Stimulated activated effector memory CD8-positive, alpha-beta T cell treated with anti-CD3 and anti-CD28 coated beads, Interleukin-12 subunit alpha, Interleukin-12 subunit beta, amount 100 ng/mL, for 72 hours (primary cell): ENCODE measurements around the gene NSUN4.
"Not testable (repeated sequence)": the region's sequence is repeated elsewhere in the genome, so short reads cannot be mapped to it uniquely, and the experiment has no call there.

ENCODE experiments used
- ATAC-seq: fragments of 150-1000 bp; cut with Tn5 transposase; 2 replicates; pipeline ENCODE4 v1.10.0; 2021
- DNase-seq, 2 donors: peaks; one replicate each; pipeline ENCODE4 v3.0.0; 2021 to 2022; ENCODE audit warnings: low spot score in 2 of 2
- H3K27ac Mint-ChIP-seq: one replicate; pipeline ENCODE4 v1.8.0; 2022; ENCODE audit warnings: mild to moderate bottlenecking, mixed read lengths
- H3K36me3 Mint-ChIP-seq: one replicate; pipeline ENCODE4 v1.8.0; 2022; ENCODE audit warnings: mild to moderate bottlenecking, mixed read lengths
- H3K4me1 Mint-ChIP-seq: one replicate; pipeline ENCODE4 v1.8.0; 2022; ENCODE audit warnings: mixed read lengths
- H3K4me3 Mint-ChIP-seq: one replicate; pipeline ENCODE4 v1.8.0; 2022; ENCODE audit warnings: mild to moderate bottlenecking, mixed read lengths
- H3K9me3 Mint-ChIP-seq: one replicate; pipeline ENCODE4 v1.8.0; 2022; ENCODE audit warnings: mixed read lengths

The NSUN4 gene

DNA sequence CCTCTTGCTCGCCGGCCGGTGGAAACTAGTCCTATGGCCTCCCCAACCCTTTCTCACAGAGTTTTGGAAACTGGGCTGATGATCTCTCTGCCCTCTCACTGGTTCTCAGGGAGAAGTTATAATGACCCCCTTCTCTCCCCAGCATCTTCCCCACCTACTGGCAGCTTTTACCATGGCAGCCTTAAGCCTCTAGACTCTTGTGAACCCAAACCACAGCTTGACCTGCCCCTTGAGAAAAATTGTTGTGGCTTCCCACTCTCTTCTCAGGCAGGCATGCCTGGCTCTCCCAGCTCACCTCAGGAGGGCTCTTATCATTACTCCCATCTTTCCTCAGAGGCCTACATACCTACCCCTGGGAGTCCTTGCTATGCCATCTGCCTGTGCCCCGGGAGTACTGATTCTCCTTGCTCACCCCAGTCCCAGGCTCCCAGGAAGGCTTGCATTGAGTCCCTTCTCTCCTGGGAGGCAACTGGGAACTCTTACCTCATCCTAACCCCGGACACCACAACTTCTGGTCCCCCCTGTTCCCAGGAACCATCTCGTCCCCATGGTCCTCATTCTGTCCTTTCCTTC, 1.6 kb downstream of the NSUN4 start:
- Mint-ChIP-seq H3K27ac (peak overlapping the region; percentile 97), H3K36me3 (peaks cover 62% of the 10 kb centered on the region), H3K4me3 (peak overlapping the region; percentile 96), H3K9me3 (no peaks in the 10 kb centered on the region), H3K4me1 (peaks cover 62% of the 10 kb centered on the region)
- no peak for DNase-seq
- ATAC-seq, result no peak

DNA sequence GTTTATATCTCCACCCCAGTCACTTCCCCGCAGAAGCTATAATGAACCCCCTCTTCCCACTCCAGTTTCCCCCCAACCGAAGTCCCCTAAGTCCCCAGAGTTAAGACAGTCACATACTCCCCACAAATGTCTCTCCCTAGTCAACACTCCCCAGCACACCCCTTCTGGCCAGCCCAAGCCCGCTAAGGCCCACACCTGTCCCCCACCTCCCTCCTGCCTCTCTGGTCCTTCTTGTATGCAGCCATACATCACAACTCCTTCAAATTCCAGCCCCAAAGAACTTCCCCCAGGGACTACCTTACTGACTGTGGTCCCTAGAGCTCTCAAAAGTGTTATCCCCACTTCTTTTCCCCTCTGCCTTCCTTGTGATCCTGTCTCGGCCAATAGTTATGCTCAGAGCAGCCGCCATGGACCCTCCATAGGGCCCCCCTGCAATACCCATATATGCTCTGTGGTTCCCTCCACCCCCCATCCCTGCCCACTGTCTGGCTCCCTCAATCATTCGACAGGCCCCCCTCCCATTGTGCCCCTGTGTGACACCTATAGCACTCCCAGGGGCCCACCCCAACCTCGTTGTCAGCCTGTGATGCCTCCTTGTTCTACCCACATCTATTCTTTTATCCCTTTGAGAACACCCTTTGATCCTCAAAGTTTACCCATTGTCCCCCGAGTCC, 2.2 kb downstream of the NSUN4 start:
- Mint-ChIP-seq H3K27ac (peak overlapping the region; percentile 97), H3K9me3 (no peaks in the 10 kb centered on the region), H3K4me3 (peak overlapping the region; percentile 96), H3K36me3 (peaks cover 68% of the 10 kb centered on the region), H3K4me1 (peaks cover 63% of the 10 kb centered on the region)
- DNase-seq (no peak), ATAC-seq (no peak)

DNA sequence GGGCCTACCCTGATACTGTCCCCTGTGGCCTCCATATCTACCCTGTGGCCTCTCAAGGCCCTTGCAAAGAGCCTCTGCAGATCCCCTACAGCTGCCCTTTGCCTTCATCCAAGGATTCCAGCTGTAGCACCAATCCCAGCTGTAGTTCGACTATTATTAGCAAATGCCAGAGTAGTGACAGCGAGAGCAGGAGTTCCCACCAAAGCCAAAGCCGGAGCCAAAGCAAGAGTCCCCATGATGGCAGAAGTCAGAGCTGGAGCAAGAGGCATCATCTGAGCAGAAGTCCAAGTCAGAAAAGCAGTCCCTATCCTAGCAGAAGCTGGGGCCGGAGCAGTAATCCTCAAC, 2.7 kb downstream of the NSUN4 start:
- no peak overlapping the region for H3K4me3 Mint-ChIP-seq
- no peak for ATAC-seq
- peak overlapping the region; percentile 97 for H3K27ac Mint-ChIP-seq
- peaks cover 68% of the 10 kb centered on the region for H3K4me1 Mint-ChIP-seq
- DNase-seq, result no peak
- peaks cover 73% of the 10 kb centered on the region for H3K36me3 Mint-ChIP-seq
- no peaks in the 10 kb centered on the region for H3K9me3 Mint-ChIP-seq

DNA sequence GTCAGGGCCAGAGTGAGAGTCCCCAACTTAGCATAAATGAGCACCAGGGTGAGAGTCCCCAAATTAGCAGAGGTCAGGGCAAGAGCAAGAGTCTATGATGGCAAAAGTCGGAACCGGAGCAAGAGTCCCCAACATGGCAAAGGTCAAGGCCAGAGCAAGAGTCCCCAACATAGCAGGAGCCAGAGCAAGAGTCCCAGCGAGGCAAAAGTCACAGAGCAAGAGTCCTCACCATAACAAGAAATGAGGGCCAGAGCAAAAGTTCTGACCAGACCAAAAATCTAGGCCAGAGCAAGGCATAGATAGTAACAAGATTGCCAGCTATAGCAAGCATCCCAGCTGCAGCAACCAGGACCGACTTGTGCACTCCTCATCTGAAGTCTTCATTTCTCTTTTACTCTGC, 3.1 kb downstream of the NSUN4 start:
- Mint-ChIP-seq H3K9me3 (no peaks in the 10 kb centered on the region), H3K27ac (peak overlapping the region; percentile 97), H3K4me1 (peaks cover 68% of the 10 kb centered on the region), H3K4me3 (no peak overlapping the region), H3K36me3 (peaks cover 77% of the 10 kb centered on the region)
- DNase-seq (no peak), ATAC-seq (no peak)

DNA sequence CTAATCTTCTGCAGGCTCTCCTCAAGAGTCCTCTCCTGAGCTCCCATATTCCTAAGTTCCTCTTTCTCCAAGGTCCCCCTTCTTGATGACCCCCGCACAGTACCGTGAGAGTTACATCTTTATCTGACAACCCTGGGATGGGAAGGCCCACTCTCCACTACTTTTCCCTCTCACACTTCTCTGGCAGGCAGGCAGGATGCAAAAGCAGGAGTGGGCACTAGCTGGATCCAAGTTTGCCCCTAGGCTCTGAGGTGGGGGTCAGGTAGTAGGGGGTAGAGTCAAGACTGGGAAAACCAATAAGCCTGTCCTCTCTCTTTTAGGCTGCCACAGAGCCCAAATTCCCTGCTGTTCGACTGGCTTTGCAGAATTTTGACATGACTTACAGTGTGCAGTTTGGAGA, 3.9 kb downstream of the NSUN4 start:
- H3K36me3 Mint-ChIP-seq, result peaks cover 82% of the 10 kb centered on the region
- ATAC-seq, result no peak
- peaks cover 66% of the 10 kb centered on the region for H3K4me1 Mint-ChIP-seq
- DNase-seq, result no peak
- H3K4me3 Mint-ChIP-seq, result no peak overlapping the region
- no peaks in the 10 kb centered on the region for H3K9me3 Mint-ChIP-seq
- peak overlapping the region; percentile 23 for H3K27ac Mint-ChIP-seq

DNA sequence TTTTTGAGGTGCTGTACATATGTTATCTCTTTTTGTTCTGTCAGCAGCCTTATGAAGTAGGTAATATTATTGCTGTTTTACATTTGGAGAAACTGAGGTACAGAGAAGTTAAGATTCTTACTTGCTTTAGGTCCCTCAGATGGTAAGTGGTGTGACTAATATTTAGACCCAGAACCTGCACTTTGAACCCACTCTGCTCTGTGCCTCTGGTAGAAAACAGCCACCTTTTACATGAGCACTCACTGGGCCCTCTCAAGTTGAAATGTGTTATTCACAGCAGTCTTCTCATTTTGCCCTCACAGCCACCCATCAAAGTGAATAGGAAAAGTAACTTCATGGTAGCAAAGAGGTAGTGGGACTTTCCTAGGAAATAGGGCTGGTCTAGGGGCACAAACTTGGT, 4.7 kb downstream of the NSUN4 start:
- H3K9me3 Mint-ChIP-seq, result no peaks in the 10 kb centered on the region
- ATAC-seq, result no peak
- peaks cover 60% of the 10 kb centered on the region for H3K4me1 Mint-ChIP-seq
- no peak overlapping the region for H3K4me3 Mint-ChIP-seq
- peak overlapping the region; percentile 23 for H3K27ac Mint-ChIP-seq
- H3K36me3 Mint-ChIP-seq, result peaks cover 86% of the 10 kb centered on the region
- no peak for DNase-seq

DNA sequence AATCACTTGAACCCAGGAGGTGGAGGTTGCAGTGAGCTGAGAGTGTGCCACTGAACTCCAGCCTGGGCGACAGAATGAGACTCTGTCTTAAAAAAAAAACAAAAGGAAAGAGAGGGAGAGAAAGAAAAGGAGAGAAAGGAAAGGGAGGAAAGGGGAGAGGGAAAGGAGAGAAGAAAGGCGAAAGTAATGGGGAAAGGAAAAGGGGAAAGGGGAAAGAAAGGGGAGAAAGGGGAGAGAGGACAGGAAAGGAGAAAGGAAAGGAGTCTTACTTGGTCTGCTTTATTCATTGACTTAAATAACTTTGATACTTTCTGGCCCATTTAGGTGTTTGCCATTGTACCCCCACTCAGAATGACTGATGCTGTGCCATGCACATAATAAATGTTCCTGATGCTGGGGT, 11.8 kb downstream of the NSUN4 start:
- Mint-ChIP-seq H3K4me3 (no peak overlapping the region), H3K27ac (no peak overlapping the region), H3K36me3 (peaks cover 100% of the 10 kb centered on the region), H3K9me3 (no peaks in the 10 kb centered on the region), H3K4me1 (peaks cover 6% of the 10 kb centered on the region)
- no peak for ATAC-seq
- DNase-seq, result no peak

DNA sequence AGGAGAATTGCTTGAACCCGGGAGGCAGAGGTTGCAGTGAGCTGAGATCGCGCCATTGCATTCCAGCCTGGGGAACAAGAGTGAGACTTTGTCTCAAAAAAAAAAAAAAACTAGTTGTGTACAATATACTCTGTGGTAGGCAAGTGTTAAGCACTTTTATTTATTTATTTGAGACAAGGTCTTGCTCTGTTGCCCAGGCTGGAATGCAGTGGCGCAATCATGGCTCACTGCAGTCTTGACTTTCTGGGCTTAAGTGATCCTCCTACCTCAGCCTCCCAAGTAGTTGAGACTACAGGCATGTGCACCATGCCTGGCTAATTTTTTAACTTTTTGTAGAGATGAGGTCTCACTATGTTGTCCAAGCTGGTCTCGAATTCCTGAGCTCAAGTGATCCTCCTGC, 15.3 kb downstream of the NSUN4 start:
- ATAC-seq, H3K27ac Mint-ChIP-seq, H3K4me3 Mint-ChIP-seq, H3K9me3 Mint-ChIP-seq, H3K4me1 Mint-ChIP-seq, DNase-seq: not testable (repeated sequence)
- H3K36me3 Mint-ChIP-seq, result peaks cover 100% of the 10 kb centered on the region

DNA sequence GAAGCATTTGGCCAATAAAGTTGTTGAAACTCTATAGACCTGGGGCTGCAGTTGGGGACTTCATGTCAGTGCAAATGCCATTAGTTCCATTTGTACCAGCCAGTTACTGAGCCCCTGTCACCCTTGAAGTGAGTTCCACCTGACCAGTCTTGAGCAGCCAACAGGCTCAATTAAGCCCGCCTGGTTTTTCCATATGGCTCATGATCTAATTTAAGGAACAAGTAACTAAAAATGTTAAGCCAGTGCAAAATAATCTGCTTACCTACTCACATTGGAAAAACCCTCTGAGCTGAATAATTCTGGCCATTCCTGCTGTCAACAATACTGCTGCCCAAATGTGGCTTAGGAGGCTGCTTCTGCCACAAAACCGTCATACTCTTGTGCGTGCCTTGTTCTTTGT, 21.6 kb downstream of the NSUN4 start:
- Mint-ChIP-seq H3K27ac (no peak overlapping the region), H3K36me3 (peaks cover 99% of the 10 kb centered on the region), H3K4me3 (no peak overlapping the region), H3K9me3 (no peaks in the 10 kb centered on the region), H3K4me1 (no peaks in the 10 kb centered on the region)
- ATAC-seq, result no peak
- DNase-seq, result no peak

DNA sequence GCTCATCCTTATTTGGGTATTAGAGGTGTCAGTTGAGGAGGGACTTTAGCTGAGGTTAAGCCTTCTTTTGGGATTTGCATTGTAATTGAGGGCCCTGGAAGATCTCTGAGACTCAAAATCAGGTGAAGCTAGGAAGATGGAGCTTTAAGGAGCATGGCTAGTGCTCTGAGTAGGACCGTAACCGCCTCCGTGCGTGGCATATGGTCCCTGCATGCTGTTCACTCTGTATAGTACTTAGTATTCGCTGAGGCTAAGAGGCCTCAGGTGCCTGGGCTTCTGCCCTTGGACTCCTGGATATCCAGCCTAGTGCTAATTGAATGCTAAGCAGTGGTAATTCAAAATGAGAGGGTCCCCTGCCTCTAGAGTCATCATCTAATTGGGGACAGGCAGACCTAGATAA, 22.5 kb downstream of the NSUN4 start:
- ATAC-seq, result no peak
- H3K4me1 Mint-ChIP-seq, result no peaks in the 10 kb centered on the region

DNA sequence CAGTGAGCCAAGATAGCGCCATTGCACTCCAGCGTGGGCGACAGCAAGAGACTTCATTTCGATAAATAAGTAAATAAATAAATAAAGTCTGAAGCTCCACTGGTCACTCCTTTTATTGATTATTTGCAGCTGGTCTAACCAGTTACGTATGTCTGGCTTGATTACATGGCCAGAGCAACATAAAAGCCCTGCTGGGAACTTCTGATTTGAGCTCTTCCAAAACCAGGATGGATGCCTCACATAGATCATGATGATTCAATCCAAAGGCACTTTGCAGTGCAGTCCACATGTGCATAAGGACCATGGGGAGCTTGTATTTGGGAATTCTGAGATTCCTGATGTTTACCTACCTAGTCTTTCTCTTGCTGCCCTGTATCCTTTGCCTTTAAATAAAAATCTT, 24.0 kb downstream of the NSUN4 start:
- Mint-ChIP-seq H3K36me3 (peaks cover 95% of the 10 kb centered on the region), H3K27ac (no peak overlapping the region), H3K4me1 (peaks cover under 1% of the 10 kb centered on the region), H3K4me3 (no peak overlapping the region), H3K9me3 (no peaks in the 10 kb centered on the region)
- no peak for DNase-seq
- ATAC-seq, result no peak

More for the DNA sequence above, 22.5 kb downstream of the NSUN4 start:
- no peak for DNase-seq
- H3K27ac Mint-ChIP-seq, result no peak overlapping the region
- H3K36me3 Mint-ChIP-seq, result peaks cover 99% of the 10 kb centered on the region
- H3K4me3 Mint-ChIP-seq, result no peak overlapping the region
- H3K9me3 Mint-ChIP-seq, result no peaks in the 10 kb centered on the region

DNA sequence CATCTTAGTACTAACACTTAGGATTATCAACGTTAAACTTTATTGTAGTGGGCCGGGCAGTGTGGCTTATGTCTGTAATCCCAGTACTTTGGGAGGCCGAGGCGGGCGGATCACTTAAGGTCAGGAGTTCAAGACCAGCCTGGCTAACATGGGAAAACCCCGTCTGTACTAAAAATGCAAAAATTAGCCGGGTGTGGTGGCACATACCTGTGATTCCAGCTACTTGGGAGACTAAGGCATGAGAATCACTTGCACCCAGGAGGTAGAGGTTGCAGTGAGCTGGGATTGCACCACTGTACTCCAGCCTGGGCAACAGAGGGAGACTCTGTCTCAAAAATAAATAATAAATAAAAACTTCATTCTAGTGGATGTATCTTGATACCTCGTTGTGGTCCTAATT, 25.2 kb downstream of the NSUN4 start:
- H3K36me3 Mint-ChIP-seq, result peaks cover 83% of the 10 kb centered on the region
- H3K9me3 Mint-ChIP-seq, DNase-seq, ATAC-seq, H3K4me3 Mint-ChIP-seq, H3K4me1 Mint-ChIP-seq, H3K27ac Mint-ChIP-seq: not testable (repeated sequence)

DNA sequence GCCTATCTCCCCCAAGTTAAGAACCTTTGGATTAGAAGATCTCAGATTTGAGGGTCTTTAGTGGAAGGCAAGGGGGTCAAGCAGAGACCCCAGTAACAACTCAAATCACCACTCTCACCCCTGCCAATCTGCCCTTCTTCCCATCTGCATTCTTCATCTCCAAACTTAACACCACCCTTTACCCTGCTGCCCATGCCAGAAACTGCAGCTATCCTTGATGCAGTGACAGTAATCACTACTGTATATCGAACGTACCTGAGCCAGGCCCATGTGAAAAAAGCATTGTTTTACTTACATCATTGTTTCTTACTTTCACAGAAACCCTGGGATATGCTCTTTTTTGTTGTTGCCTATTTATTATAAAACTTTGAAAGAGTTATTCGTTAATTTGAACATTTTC, 26.5 kb downstream of the NSUN4 start:
- H3K27ac Mint-ChIP-seq, result no peak overlapping the region
- ATAC-seq, result no peak

DNA sequence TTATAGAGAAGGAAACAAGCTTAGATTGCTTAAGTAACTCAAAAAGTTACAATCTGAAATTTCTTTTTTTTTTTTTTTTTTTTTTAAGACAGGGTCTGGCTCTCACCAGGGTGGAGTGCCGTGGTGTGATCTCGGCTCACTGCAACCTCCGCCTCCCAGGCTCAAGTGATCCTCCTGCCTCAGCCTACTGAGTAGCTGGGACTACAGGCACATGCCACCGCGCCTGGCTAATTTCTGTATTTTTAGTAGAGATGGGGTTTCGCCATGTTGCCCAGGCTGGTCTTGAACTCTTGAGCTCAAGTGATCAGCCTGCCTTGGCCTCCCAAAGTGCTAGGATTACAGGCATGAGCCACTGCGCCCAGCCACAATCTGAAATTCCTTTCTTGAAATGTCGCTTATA, 27.1 kb downstream of the NSUN4 start:
- H3K9me3 Mint-ChIP-seq, H3K4me3 Mint-ChIP-seq, ATAC-seq, H3K4me1 Mint-ChIP-seq, H3K27ac Mint-ChIP-seq, DNase-seq: not testable (repeated sequence)
- H3K36me3 Mint-ChIP-seq, result peaks cover 75% of the 10 kb centered on the region

More for the DNA sequence above, 26.5 kb downstream of the NSUN4 start:
- DNase-seq, result no peak
- H3K4me1 Mint-ChIP-seq, result peaks cover 7% of the 10 kb centered on the region
- H3K9me3 Mint-ChIP-seq, result no peaks in the 10 kb centered on the region
- H3K4me3 Mint-ChIP-seq, result no peak overlapping the region
- H3K36me3 Mint-ChIP-seq, result peaks cover 75% of the 10 kb centered on the region

DNA sequence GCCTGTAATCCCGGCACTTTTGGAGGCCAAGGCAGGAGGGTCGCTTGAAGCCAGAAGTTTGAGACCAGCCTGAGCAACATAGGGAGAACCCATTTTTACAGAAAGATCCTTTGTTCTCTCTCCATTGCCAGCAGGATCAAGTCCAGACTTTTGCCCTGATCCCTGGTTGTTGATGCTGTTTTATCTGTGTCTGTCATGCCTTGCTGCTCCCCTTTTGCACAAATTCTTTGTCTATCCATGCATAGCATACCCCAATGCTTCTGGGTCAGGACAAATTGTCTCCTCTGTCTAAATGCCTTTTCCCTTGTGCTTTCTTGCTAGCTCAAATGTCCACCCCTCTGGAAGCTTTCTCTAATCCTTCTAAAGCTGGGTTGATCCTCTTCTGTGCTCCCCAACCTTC, 28.2 kb downstream of the NSUN4 start:
- Mint-ChIP-seq H3K4me3 (no peak overlapping the region), H3K4me1 (peaks cover 7% of the 10 kb centered on the region), H3K36me3 (peaks cover 75% of the 10 kb centered on the region), H3K9me3 (no peaks in the 10 kb centered on the region), H3K27ac (no peak overlapping the region)
- no peak for DNase-seq
- no peak for ATAC-seq

DNA sequence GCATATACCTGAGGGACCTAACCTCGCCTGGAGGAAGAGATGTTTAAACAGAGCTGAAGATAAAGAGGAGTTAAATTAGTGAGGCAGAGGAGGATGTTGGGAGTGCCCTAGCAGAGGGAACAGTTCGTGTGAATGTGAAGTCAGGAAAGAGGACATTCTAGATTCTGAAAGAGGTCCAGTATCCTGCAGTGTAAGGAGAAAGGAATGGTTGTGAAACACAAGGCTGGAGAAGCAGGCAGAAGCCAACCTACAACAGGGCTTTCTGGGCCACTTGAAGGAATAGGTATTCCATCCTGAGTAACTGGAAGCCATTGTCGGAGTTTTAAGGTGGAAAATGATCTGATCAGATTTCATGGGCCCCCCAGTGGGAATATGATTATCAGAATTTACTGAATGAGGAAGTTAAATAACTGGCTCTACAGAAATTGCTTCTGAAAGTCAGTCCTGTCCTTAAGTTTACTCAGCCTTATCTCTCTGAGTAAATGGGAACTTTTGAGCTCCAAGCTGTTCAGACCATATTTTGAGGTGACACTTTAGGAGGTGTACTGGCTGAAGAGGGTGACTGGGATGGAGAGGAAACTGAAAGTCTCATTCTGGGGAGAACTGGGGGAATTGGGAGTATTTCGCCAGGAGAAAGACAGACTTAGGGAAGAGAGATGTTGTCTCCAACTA, 29.1 kb downstream of the NSUN4 start:
- DNase-seq, result no peak
- Mint-ChIP-seq H3K36me3 (peaks cover 72% of the 10 kb centered on the region), H3K9me3 (no peaks in the 10 kb centered on the region), H3K27ac (peak overlapping the region; percentile 3), H3K4me3 (no peak overlapping the region), H3K4me1 (peaks cover 7% of the 10 kb centered on the region)
- peak; percentile 21 for ATAC-seq
